ENCODE results near the gene NFKB1.
"Not testable (repeated sequence)": the region's sequence is repeated elsewhere in the genome, so short reads cannot be mapped to it uniquely, and the experiment has no call there.

Gene NFKB1

GRCh38 chr4:102600689-102601088 is 99.5 kb downstream of the NFKB1 start:
- no peak for DNase-seq

GRCh38 chr4:102601586-102602227 is 100.5 kb downstream of the NFKB1 start:
- no peak for DNase-seq

GRCh38 chr4:102604222-102604940 is 103.2 kb downstream of the NFKB1 start:
- no peak for DNase-seq

- DNase-seq: no peak
Measured at GRCh38 chr4:102606261-102606660, 105.1 kb downstream of the NFKB1 start.

GRCh38 chr4:102606846-102607450 is 105.8 kb downstream of the NFKB1 start:
- no peak for DNase-seq

- no peak for DNase-seq
Measured at GRCh38 chr4:102608190-102608589, 107.0 kb downstream of the NFKB1 start.

GRCh38 chr4:102610007-102610406 is 108.8 kb downstream of the NFKB1 start:
- DNase-seq: no peak

GRCh38 chr4:102610476-102610875 is 109.3 kb downstream of the NFKB1 start:
- no peak for DNase-seq

- DNase-seq: no peak
Measured at GRCh38 chr4:102612210-102612609, 111.1 kb downstream of the NFKB1 start.

GRCh38 chr4:102612824-102613366 is 111.7 kb downstream of the NFKB1 start:
- peak; percentile 58 for DNase-seq

- peak; percentile 29 for DNase-seq
Measured at GRCh38 chr4:102614801-102615200, 113.6 kb downstream of the NFKB1 start.

- peak; percentile 40 for DNase-seq
Measured at GRCh38 chr4:102616636-102617035, 115.5 kb downstream of the NFKB1 start.

- DNase-seq: not testable (repeated sequence)
Measured at GRCh38 chr4:102619021-102619420, 117.9 kb downstream of the NFKB1 start.

GRCh38 chr4:102619776-102620631 is 118.8 kb downstream of the NFKB1 start:
- not testable (repeated sequence) for DNase-seq

GRCh38 chr4:102620697-102621497 is 119.7 kb downstream of the NFKB1 start:
- peak; percentile 26 for DNase-seq

GRCh38 chr4:102623622-102624021 is 122.5 kb downstream of the NFKB1 start:
- DNase-seq: no peak

- DNase-seq: no peak
Measured at GRCh38 chr4:102624505-102624904, 123.3 kb downstream of the NFKB1 start.

- peak; percentile 77 for DNase-seq
Measured at GRCh38 chr4:102625232-102625930, 124.2 kb downstream of the NFKB1 start.

GRCh38 chr4:102627831-102628523 is 126.8 kb downstream of the NFKB1 start:
- DNase-seq: peak; percentile 70

- no peak for DNase-seq
Measured at GRCh38 chr4:102629673-102630072, 128.5 kb downstream of the NFKB1 start.

- no peak for DNase-seq
Measured at GRCh38 chr4:102631616-102632015, 130.5 kb downstream of the NFKB1 start.
